ENCODE data around the gene CCDC88B. TPM values are rescaled to one million over a fixed set of nuclear protein-coding genes. Genes with fewer than 3 reads are reported as not detected.

CCDC88B gene
- total and polyA plus RNA-seq, 2 experiments from 2014 or later, result 1.8 to 2.6 TPM

- TF ChIP-seq EZH2 (IDR thresholded peaks at IDR 0.05; ENCODE audit: insufficient read depth, poor library complexity, severe bottlenecking) (no peak), EZH2phosphoT487 (IDR thresholded peaks at IDR 0.05; ENCODE audit: insufficient read depth, low read depth) (no peak)
Measured at GRCh38 chr11:64331569-64332371, 8.2 kb upstream of the CCDC88B start.

GRCh38 chr11:64333556-64333955 is 6.4 kb upstream of the CCDC88B start:
- no peak overlapping the region for H3K4me2 ChIP-seq (ENCODE audit: unreplicated experiment)
- peaks cover 9% of the 10 kb centered on the region for H3K4me1 ChIP-seq (ENCODE audit: insufficient read depth)
- no peaks in the 10 kb centered on the region for H4K20me1 ChIP-seq (ENCODE audit: insufficient read depth)
- H3K9me3 ChIP-seq (ENCODE audit: low read depth), result no peaks in the 10 kb centered on the region
- H2AFZ ChIP-seq, result no peak overlapping the region
- no peak for TF ChIP-seq EZH2phosphoT487 (IDR thresholded peaks at IDR 0.05; ENCODE audit: insufficient read depth, low read depth)
- no peak for TF ChIP-seq EZH2 (IDR thresholded peaks at IDR 0.05; ENCODE audit: insufficient read depth, poor library complexity, severe bottlenecking)
- H3K36me3 ChIP-seq (ENCODE audit: low read depth), result no peaks in the 10 kb centered on the region
- no peaks in the 10 kb centered on the region for H3K79me2 ChIP-seq (ENCODE audit: insufficient read depth)
- in situ Hi-C loops (cut with MboI), result no loop called here
- H3K9ac ChIP-seq, result no peak overlapping the region
- H3K27ac ChIP-seq, result no peak overlapping the region
- H3F3A ChIP-seq (ENCODE audit: insufficient read depth), result no peaks in the 10 kb centered on the region
- no peak for DNase-seq
- H3K4me3 ChIP-seq, result no peak overlapping the region
- no peaks in the 10 kb centered on the region for H3K9me2 ChIP-seq (ENCODE audit: insufficient read depth)
- no peaks in the 10 kb centered on the region for H3K27me3 ChIP-seq (replicated peaks; ENCODE audit: insufficient read depth)
- WGBS, 2 experiments (ENCODE audit: low coverage in 1 of 2, low lambda C conversion rate in 2 of 2, missing lambda C conversion rate in 2 of 2), result 81 to 86% methylated on average over 8 of the region's 8 CpGs

More at GRCh38 chr11:64331569-64332371, 8.2 kb upstream of the CCDC88B start:
- H3K27me3 ChIP-seq (replicated peaks; ENCODE audit: insufficient read depth), result no peaks in the 10 kb centered on the region
- H3K4me2 ChIP-seq (ENCODE audit: unreplicated experiment), result peak overlapping the region; percentile 30
- no peaks in the 10 kb centered on the region for H3K9me2 ChIP-seq (ENCODE audit: insufficient read depth)
- no peaks in the 10 kb centered on the region for H3F3A ChIP-seq (ENCODE audit: insufficient read depth)
- H3K4me3 ChIP-seq, result peak overlapping the region; percentile 12; the same call in 1 of the 2 replicates
- peak; percentile 98 for DNase-seq
- in situ Hi-C loops (cut with MboI), result no loop called here
- no peaks in the 10 kb centered on the region for H3K79me2 ChIP-seq (ENCODE audit: insufficient read depth)
- H3K4me1 ChIP-seq (ENCODE audit: insufficient read depth), result peaks cover 9% of the 10 kb centered on the region
- H3K9ac ChIP-seq, result no peak overlapping the region
- no peaks in the 10 kb centered on the region for H3K36me3 ChIP-seq (ENCODE audit: low read depth)
- peak overlapping the region; percentile 54 for H2AFZ ChIP-seq
- no peaks in the 10 kb centered on the region for H3K9me3 ChIP-seq (ENCODE audit: low read depth)
- no peak overlapping the region for H3K27ac ChIP-seq
- WGBS, 2 experiments (ENCODE audit: low coverage in 1 of 2, low lambda C conversion rate in 2 of 2, missing lambda C conversion rate in 2 of 2), result 33% methylated on average over 20 of the region's 20 CpGs
- no peaks in the 10 kb centered on the region for H4K20me1 ChIP-seq (ENCODE audit: insufficient read depth)

GRCh38 chr11:64334764-64335735 is 5.0 kb upstream of the CCDC88B start:
- no peaks in the 10 kb centered on the region for H3K9me3 ChIP-seq (ENCODE audit: low read depth)
- H3K9me2 ChIP-seq (ENCODE audit: insufficient read depth), result no peaks in the 10 kb centered on the region
- no peaks in the 10 kb centered on the region for H3K79me2 ChIP-seq (ENCODE audit: insufficient read depth)
- H3K9ac ChIP-seq, result no peak overlapping the region
- DNase-seq, result peak; percentile 94
- WGBS, 2 experiments (ENCODE audit: low coverage in 1 of 2, low lambda C conversion rate in 2 of 2, missing lambda C conversion rate in 2 of 2), result 24 to 32% methylated on average over 13 of the region's 13 CpGs
- no peak overlapping the region for H3K4me3 ChIP-seq
- H3K27me3 ChIP-seq (replicated peaks; ENCODE audit: insufficient read depth), result no peaks in the 10 kb centered on the region
- H3K36me3 ChIP-seq (ENCODE audit: low read depth), result no peaks in the 10 kb centered on the region
- no peak overlapping the region for H3K27ac ChIP-seq
- H3K4me2 ChIP-seq (ENCODE audit: unreplicated experiment), result no peak overlapping the region
- peaks cover 9% of the 10 kb centered on the region for H3K4me1 ChIP-seq (ENCODE audit: insufficient read depth)
- H2AFZ ChIP-seq, result no peak overlapping the region
- TF ChIP-seq EZH2phosphoT487 (IDR thresholded peaks at IDR 0.05; ENCODE audit: insufficient read depth, low read depth), result no peak
- TF ChIP-seq EZH2 (IDR thresholded peaks at IDR 0.05; ENCODE audit: insufficient read depth, poor library complexity, severe bottlenecking), result no peak
- in situ Hi-C loops (cut with MboI), result no loop called here
- no peaks in the 10 kb centered on the region for H4K20me1 ChIP-seq (ENCODE audit: insufficient read depth)
- H3F3A ChIP-seq (ENCODE audit: insufficient read depth), result no peaks in the 10 kb centered on the region

- Histone ChIP-seq H3K27me3 (replicated peaks; ENCODE audit: insufficient read depth) (no peaks in the 10 kb centered on the region), H3F3A (ENCODE audit: insufficient read depth) (no peaks in the 10 kb centered on the region), H3K36me3 (ENCODE audit: low read depth) (no peaks in the 10 kb centered on the region), H3K27ac (no peak overlapping the region), H3K9me3 (ENCODE audit: low read depth) (no peaks in the 10 kb centered on the region), H4K20me1 (ENCODE audit: insufficient read depth) (no peaks in the 10 kb centered on the region), H3K79me2 (ENCODE audit: insufficient read depth) (no peaks in the 10 kb centered on the region), H3K4me3 (no peak overlapping the region), H3K9me2 (ENCODE audit: insufficient read depth) (no peaks in the 10 kb centered on the region), H3K4me1 (ENCODE audit: insufficient read depth) (no peaks in the 10 kb centered on the region), H3K4me2 (ENCODE audit: unreplicated experiment) (no peak overlapping the region), H2AFZ (no peak overlapping the region), H3K9ac (no peak overlapping the region)
- no peak for DNase-seq
- 58 to 62% methylated on average over 8 of the region's 8 CpGs for WGBS, 2 experiments (ENCODE audit: low coverage in 1 of 2, low lambda C conversion rate in 2 of 2, missing lambda C conversion rate in 2 of 2)
- no peak for TF ChIP-seq EZH2 (IDR thresholded peaks at IDR 0.05; ENCODE audit: insufficient read depth, poor library complexity, severe bottlenecking)
- no peak for TF ChIP-seq EZH2phosphoT487 (IDR thresholded peaks at IDR 0.05; ENCODE audit: insufficient read depth, low read depth)
- in situ Hi-C loops (cut with MboI), result no loop called here
Measured at GRCh38 chr11:64337538-64338249, 2.3 kb upstream of the CCDC88B start.
